Calu3 (cell line): ENCODE data around the gene STOM. TPM values are rescaled to one million over a fixed set of nuclear protein-coding genes. Genes with fewer than 3 reads are reported as not detected.

ENCODE experiments used
- BruUV-seq: library from RNA; stranded (reverse); fragments of 400-500 nt; replicated peaks from 2 replicates; lab custom pipeline; 2021; lab: Mats Ljungman, UMichigan
- CTCF ChIA-PET: fragments of 300-600 bp; sonication (Branson Sonifier 250); formaldehyde crosslinking; loops from one replicate; lab custom pipeline; 2022; ENCODE audit warnings: antibody characterized with exemption; lab: Charles Lee
- DNase-seq: peaks from one replicate; pipeline ENCODE4 v3.0.0; 2022
- H3K27ac Mint-ChIP-seq: one replicate; pipeline ENCODE4 v1.8.0; 2022; ENCODE audit warnings: mixed read lengths; ENCODE audit not compliant: unreplicated experiment
- H3K27me3 Mint-ChIP-seq: one replicate; pipeline ENCODE4 v1.8.0; 2022; ENCODE audit warnings: mixed read lengths; ENCODE audit not compliant: unreplicated experiment
- H3K36me3 Mint-ChIP-seq: one replicate; pipeline ENCODE4 v1.8.0; 2022; ENCODE audit warnings: mild to moderate bottlenecking, moderate library complexity, mixed read lengths; ENCODE audit not compliant: insufficient read depth, unreplicated experiment
- H3K4me1 Mint-ChIP-seq: one replicate; pipeline ENCODE4 v1.8.0; 2022; ENCODE audit warnings: mild to moderate bottlenecking, low read depth, mixed read lengths; ENCODE audit not compliant: unreplicated experiment
- H3K4me3 Mint-ChIP-seq: one replicate; pipeline ENCODE4 v1.8.0; 2022; ENCODE audit warnings: mild to moderate bottlenecking, low read depth, moderate library complexity, mixed read lengths; ENCODE audit not compliant: unreplicated experiment
- H3K9me3 Mint-ChIP-seq: one replicate; pipeline ENCODE4 v1.8.0; 2022; ENCODE audit warnings: low read depth, mixed read lengths; ENCODE audit not compliant: unreplicated experiment
- CTCF ChIP-seq: fragments of 200-600 bp; IDR thresholded peaks from one replicate; pipeline ENCODE4 v1.8.0; 2022; ENCODE audit warnings: antibody characterized with exemption; ENCODE audit not compliant: unreplicated experiment
- intact Hi-C: fragments of 100-400 bp; cut with micrococcal nuclease; formaldehyde crosslinking; loops from one replicate; pipeline ENCODE4 v1.10.0; 2022; ENCODE audit not compliant: unreplicated experiment
- total RNA-seq: library from RNA; stranded (reverse); gene quantifications from 2 replicates; pipeline ENCODE4 v1.2.3, GENCODE V29; 2022

The STOM gene
- total RNA-seq, 1 experiment from 2014 or later, result 25.5 TPM

GRCh38 chr9:121328876-121329681 is 41.0 kb downstream of the STOM start:
- Mint-ChIP-seq H3K36me3 (peaks cover 16% of the 10 kb centered on the region), H3K9me3 (no peaks in the 10 kb centered on the region), H3K27me3 (no peaks in the 10 kb centered on the region), H3K4me3 (no peak overlapping the region), H3K4me1 (no peaks in the 10 kb centered on the region), H3K27ac (no peak overlapping the region)
- CTCF ChIA-PET, result no interaction called here
- TF ChIP-seq CTCF, result no peak
- BruUV-seq, result no TSS peak
- intact Hi-C loops, result no loop called here
- no peak for DNase-seq

DNA sequence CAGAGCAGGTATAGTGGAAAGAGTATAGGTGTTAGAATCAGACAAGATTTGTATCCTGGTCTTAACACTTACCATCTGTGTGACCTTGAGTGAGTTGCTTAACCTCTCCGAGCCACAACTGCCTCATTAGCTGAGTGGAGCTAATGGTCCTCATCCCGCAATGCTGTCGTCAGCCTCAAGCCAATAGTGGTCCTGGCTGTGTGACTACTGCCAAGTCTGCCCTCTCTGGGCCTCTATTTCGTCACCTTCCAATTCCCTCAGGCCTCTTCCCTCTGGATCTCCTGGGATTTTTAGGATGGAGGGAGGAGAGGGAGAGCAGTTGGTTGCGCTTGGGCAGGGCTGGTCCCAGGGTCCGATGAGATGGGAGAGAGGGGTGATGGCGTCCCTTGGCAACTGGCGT is 41.6 kb downstream of the STOM start:
- Mint-ChIP-seq H3K27ac (no peak overlapping the region), H3K27me3 (no peaks in the 10 kb centered on the region), H3K4me1 (no peaks in the 10 kb centered on the region), H3K36me3 (peaks cover 16% of the 10 kb centered on the region), H3K9me3 (no peaks in the 10 kb centered on the region), H3K4me3 (no peak overlapping the region)
- BruUV-seq, result no TSS peak
- intact Hi-C loops, result no loop called here
- no peak for DNase-seq
- no peak for TF ChIP-seq CTCF
- CTCF ChIA-PET, result no interaction called here

DNA sequence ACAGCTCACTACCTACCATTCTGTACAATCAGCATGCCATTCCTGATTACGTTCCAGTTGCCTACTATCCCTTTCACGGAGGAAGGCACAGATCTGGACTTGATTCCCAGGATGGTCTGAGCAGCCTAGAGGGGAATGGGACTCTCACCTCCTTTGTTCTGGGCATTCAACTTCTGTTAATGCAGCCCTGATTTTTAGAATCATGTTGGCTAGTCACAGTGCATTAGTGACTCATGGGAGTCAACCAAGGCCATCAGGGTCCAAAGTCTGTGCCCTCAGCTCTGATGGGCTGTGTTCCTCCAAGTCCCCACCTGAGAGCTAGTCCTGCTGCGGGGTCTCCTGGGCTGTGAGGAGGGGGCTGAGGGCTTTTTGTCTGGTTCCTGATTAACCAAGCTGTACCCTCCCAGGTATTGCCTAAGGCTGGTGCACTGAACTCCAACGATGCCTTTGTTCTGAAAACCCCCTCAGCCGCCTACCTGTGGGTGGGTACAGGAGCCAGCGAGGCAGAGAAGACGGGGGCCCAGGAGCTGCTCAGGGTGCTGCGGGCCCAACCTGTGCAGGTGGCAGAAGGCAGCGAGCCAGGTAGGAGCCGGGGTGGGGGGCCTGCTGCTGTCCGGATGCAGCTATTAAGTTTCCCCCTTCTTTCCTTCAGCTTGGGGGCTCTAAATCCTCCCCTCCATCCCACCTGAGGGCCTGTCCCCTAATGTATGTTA is 43.0 kb downstream of the STOM start:
- TF ChIP-seq CTCF, result no peak
- CTCF ChIA-PET, result interaction anchor here (0.6 kb wide), 1 partner anchor 49 kb away, joined by 3 read pairs; no protein-coding TSS in a partner anchor
- intact Hi-C loops, result no loop called here
- Mint-ChIP-seq H3K4me1 (peaks cover 11% of the 10 kb centered on the region), H3K4me3 (no peak overlapping the region), H3K27ac (no peak overlapping the region), H3K36me3 (peaks cover 19% of the 10 kb centered on the region), H3K27me3 (no peaks in the 10 kb centered on the region), H3K9me3 (no peaks in the 10 kb centered on the region)
- DNase-seq, result no peak
- BruUV-seq, result no TSS peak

DNA sequence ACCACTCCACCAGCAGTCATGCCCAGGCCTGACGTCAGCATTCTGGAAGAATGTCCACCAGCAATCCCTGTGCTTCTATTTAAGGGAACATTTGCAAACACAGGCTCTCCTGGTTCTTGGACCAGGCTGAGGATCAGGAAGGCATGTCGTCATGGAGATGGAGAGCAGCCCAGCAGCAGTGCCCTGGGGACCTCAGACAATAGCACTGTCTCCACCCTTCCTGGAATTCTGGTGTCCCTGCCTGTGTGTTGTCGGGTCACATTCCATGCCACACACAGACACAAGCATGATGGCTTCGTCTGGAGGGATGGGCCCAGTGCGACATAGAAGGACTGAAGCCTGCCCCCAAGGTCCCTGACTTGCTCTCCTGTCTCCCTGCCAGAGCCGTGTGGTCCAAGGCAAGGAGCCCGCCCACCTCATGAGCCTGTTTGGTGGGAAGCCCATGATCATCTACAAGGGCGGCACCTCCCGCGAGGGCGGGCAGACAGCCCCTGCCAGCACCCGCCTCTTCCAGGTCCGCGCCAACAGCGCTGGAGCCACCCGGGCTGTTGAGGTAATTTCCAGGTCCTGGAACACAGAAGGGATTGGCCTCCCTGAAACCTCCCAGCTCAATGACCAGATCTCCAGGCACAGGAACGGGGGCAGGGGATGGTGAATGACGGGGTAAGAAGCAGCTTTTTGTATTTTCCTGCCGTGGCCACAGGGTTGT is 43.8 kb downstream of the STOM start:
- no TSS peak for BruUV-seq
- DNase-seq, result no peak
- Mint-ChIP-seq H3K27ac (no peak overlapping the region), H3K4me3 (no peak overlapping the region), H3K27me3 (no peaks in the 10 kb centered on the region), H3K36me3 (peaks cover 19% of the 10 kb centered on the region), H3K4me1 (peaks cover 14% of the 10 kb centered on the region), H3K9me3 (no peaks in the 10 kb centered on the region)
- intact Hi-C loops, result no loop called here
- CTCF ChIA-PET, result no interaction called here
- no peak for TF ChIP-seq CTCF
